Tibial artery (tissue), 4 donors: ENCODE measurements around the gene EMC9.

Experiments
- DNase-seq, 2 donors: peaks; one replicate each; pipeline ENCODE4 v3.0.0-alpha.2; 2019
- H3K27ac ChIP-seq, 2 donors: fragments of 200-600 bp; sonication (generic) in 1 of 2; 1 replicate in 1 of 2; 2 replicates in 1 of 2; pipeline ENCODE4 v1.5.1; 2018 to 2019; ENCODE audit warnings: mild to moderate bottlenecking in 1 of 2
- H3K27me3 ChIP-seq, 2 donors: fragments of 200-600 bp; sonication (generic) in 1 of 2; one replicate each; pipeline versions ENCODE4 v1.5.1 to v1.6.0; 2016 to 2019
- H3K36me3 ChIP-seq, 3 donors: fragments of 200-600 bp; sonication (generic) in 2 of 3; one replicate each; pipeline ENCODE4 v1.5.1; 2016 to 2019; ENCODE audit warnings: mild to moderate bottlenecking in 2 of 3
- H3K4me1 ChIP-seq, 4 donors: fragments of 200-600 bp; sonication (generic) in 2 of 4; 1 replicate in 3 of 4; 2 replicates in 1 of 4; pipeline ENCODE4 v1.5.1; 2016 to 2019
- H3K4me3 ChIP-seq, 2 donors: fragments of 200-600 bp; sonication (generic) in 1 of 2; 1 replicate in 1 of 2; 2 replicates in 1 of 2; pipeline ENCODE4 v1.5.1; 2018 to 2019; ENCODE audit warnings: mild to moderate bottlenecking in 2 of 2
- H3K9me3 ChIP-seq, 3 donors: fragments of 200-600 bp; sonication (generic) in 1 of 3; one replicate each; pipeline ENCODE4 v1.5.1; 2016 to 2019
- intact Hi-C: fragments of 100-400 bp; cut with DNase I; formaldehyde crosslinking; loops from one replicate; pipeline ENCODE4 v1.15.0; 2023; ENCODE audit warnings: low total_unique reads
- TF ChIP-seq, protein P1 (sequence below), 2 experiments: fragments of 200-600 bp in 1 of 2; fragments of 450-650 bp in 1 of 2; IDR thresholded peaks; one replicate each; pipeline ENCODE4 v1.5.1; 2017 to 2019; ENCODE audit warnings: antibody characterized with exemption in 2 of 2, mild to moderate bottlenecking in 1 of 2, moderate library complexity in 1 of 2

The EMC9 gene

DNA sequence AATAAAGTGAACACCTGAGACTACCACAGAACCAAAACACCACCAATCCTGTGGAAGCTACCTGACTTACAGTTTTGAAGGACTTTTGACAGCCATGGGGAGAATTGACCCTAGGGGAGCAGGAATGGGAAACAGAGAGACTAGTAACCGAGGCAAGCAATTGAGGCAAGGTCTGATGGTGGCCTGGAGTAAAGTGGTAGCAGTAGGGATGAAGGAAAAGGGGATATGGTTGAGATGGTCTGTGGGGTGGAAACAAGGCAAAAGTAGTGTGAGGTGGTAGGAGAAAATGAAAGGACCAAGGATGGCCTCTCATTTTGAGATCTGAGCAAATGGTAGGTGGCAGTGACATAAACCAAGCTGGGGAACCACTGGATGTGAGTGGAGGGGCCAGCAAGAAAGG, 15.4 kb upstream of the EMC9 start:
- no peaks in the 10 kb centered on the region for H3K27me3 ChIP-seq
- no peak overlapping the region for H3K27ac ChIP-seq
- H3K4me3 ChIP-seq, result no peak overlapping the region
- DNase-seq, result no peak
- TF ChIP-seq, protein P1, sequence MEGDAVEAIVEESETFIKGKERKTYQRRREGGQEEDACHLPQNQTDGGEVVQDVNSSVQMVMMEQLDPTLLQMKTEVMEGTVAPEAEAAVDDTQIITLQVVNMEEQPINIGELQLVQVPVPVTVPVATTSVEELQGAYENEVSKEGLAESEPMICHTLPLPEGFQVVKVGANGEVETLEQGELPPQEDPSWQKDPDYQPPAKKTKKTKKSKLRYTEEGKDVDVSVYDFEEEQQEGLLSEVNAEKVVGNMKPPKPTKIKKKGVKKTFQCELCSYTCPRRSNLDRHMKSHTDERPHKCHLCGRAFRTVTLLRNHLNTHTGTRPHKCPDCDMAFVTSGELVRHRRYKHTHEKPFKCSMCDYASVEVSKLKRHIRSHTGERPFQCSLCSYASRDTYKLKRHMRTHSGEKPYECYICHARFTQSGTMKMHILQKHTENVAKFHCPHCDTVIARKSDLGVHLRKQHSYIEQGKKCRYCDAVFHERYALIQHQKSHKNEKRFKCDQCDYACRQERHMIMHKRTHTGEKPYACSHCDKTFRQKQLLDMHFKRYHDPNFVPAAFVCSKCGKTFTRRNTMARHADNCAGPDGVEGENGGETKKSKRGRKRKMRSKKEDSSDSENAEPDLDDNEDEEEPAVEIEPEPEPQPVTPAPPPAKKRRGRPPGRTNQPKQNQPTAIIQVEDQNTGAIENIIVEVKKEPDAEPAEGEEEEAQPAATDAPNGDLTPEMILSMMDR (IDR thresholded peaks at IDR 0.05), result no peak
- intact Hi-C loops, result no loop called here
- H3K4me1 ChIP-seq, result peaks cover 0 to 11% (median 7%) of the 10 kb centered on the region in 4 donors
- peaks cover 52 to 88% (median 60%) of the 10 kb centered on the region in 3 donors for H3K36me3 ChIP-seq
- H3K9me3 ChIP-seq, result no peaks in the 10 kb centered on the region

DNA sequence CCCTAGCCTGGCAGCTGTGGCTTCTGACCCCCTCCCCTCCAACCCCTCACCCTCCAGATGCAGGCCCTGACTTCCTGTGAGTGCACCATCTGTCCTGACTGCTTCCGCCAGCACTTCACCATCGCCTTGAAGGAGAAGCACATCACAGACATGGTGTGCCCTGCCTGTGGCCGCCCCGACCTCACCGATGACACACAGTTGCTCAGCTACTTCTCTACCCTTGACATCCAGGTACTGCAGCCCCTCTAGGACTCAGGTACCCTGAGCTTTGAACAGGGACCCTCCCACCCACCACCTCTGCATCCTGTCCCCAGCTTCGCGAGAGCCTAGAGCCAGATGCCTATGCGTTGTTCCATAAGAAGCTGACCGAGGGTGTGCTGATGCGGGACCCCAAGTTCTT, 13.7 kb upstream of the EMC9 start:
- H3K27ac ChIP-seq, result no peak overlapping the region
- TF ChIP-seq, protein P1 (IDR thresholded peaks at IDR 0.05), result no peak
- no peaks in the 10 kb centered on the region for H3K4me1 ChIP-seq
- H3K36me3 ChIP-seq, result peaks cover 68 to 98% (median 78%) of the 10 kb centered on the region in 3 donors
- H3K4me3 ChIP-seq, result no peak overlapping the region
- H3K9me3 ChIP-seq, result no peaks in the 10 kb centered on the region
- no peaks in the 10 kb centered on the region for H3K27me3 ChIP-seq
- intact Hi-C loops, result no loop called here
- no peak for DNase-seq

DNA sequence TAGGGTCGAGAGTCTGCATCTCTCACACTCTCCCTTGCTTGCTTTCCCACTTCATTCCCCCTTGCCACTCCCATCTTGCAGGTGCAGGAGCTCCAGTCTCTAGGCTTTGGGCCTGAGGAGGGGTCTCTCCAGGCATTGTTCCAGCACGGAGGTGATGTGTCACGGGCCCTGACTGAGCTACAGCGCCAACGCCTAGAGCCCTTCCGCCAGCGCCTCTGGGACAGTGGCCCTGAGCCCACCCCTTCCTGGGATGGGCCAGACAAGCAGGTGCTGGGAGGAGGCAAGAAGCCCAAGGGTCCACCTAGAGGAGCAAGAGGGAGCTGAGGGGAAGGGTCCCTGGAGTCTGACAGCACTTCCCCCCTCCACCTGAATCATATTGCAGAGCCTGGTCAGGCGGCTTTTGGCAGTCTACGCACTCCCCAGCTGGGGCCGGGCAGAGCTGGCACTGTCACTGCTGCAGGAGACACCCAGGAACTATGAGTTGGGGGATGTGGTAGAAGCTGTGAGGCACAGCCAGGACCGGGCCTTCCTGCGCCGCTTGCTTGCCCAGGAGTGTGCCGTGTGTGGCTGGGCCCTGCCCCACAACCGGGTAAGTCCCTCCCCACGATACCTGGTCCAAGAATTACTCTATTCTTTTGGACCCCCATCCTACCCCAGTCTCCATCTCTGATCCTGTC, 10.2 kb upstream of the EMC9 start:
- H3K36me3 ChIP-seq, result peaks cover 57 to 79% (median 72%) of the 10 kb centered on the region in 3 donors
- intact Hi-C loops, result loop anchor here (5.0 kb wide), 1 partner anchor 94 kb away; no protein-coding TSS in a partner anchor
- H3K4me3 ChIP-seq, result no peak overlapping the region
- no peak for DNase-seq
- TF ChIP-seq, protein P1 (IDR thresholded peaks at IDR 0.05), result no peak
- H3K9me3 ChIP-seq, result no peaks in the 10 kb centered on the region
- H3K27ac ChIP-seq, result no peak overlapping the region
- no peaks in the 10 kb centered on the region for H3K27me3 ChIP-seq
- peaks cover 7 to 18% (median 15%) of the 10 kb centered on the region in 4 donors for H3K4me1 ChIP-seq

DNA sequence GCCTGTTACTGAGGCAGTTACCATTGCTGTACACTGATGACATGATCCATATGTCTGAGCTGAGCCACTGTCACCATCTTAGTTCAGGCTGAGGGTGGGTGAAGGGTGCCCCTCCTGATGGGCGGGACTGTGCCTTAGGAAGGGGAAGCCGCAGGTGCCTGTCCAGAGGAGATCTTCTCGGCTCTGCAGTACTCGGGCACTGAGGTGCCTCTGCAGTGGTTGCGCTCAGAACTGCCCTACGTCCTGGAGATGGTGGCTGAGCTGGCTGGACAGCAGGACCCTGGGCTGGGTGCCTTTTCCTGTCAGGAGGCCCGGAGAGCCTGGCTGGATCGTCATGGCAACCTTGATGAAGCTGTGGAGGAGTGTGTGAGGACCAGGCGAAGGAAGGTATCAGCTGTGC, 9.6 kb upstream of the EMC9 start:
- no peak for DNase-seq
- no peak overlapping the region for H3K27ac ChIP-seq
- intact Hi-C loops, result loop anchor here (5.0 kb wide), 1 partner anchor 94 kb away; no protein-coding TSS in a partner anchor
- peaks cover 9 to 21% (median 16%) of the 10 kb centered on the region in 4 donors for H3K4me1 ChIP-seq
- no peaks in the 10 kb centered on the region for H3K9me3 ChIP-seq
- peaks cover 51 to 74% (median 67%) of the 10 kb centered on the region in 3 donors for H3K36me3 ChIP-seq
- TF ChIP-seq, protein P1 (IDR thresholded peaks at IDR 0.05), result no peak
- H3K4me3 ChIP-seq, result no peak overlapping the region
- no peaks in the 10 kb centered on the region for H3K27me3 ChIP-seq

DNA sequence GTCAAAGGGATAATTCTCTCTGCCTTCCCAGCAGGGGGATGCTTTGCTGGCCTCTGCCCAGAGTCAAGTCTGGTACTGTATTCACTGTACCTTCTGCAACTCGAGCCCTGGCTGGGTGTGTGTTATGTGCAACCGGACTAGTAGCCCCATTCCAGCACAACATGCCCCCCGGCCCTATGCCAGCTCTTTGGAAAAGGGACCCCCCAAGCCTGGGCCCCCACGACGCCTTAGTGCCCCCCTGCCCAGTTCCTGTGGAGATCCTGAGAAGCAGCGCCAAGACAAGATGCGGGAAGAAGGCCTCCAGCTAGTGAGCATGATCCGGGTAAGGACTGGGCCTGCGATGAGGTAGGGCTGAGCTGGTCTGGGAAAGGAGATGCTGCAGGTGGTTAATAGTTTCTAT, 9.2 kb upstream of the EMC9 start:
- H3K9me3 ChIP-seq, result no peaks in the 10 kb centered on the region
- TF ChIP-seq, protein P1 (IDR thresholded peaks at IDR 0.05), result no peak
- H3K4me1 ChIP-seq, result peaks cover 12 to 26% (median 19%) of the 10 kb centered on the region in 4 donors
- DNase-seq, result no peak
- no peaks in the 10 kb centered on the region for H3K27me3 ChIP-seq
- intact Hi-C loops, result loop anchor here (5.0 kb wide), 1 partner anchor 93 kb away; no protein-coding TSS in a partner anchor
- H3K36me3 ChIP-seq, result peaks cover 47 to 69% (median 63%) of the 10 kb centered on the region in 3 donors
- no peak overlapping the region for H3K4me3 ChIP-seq
- no peak overlapping the region for H3K27ac ChIP-seq
